Large intestine (tissue), 3 donors: ENCODE measurements around the gene RNU6-9. TPM values are rescaled to one million over a fixed set of nuclear protein-coding genes. Genes with fewer than 3 reads are reported as not detected.

Experiments used
- DNase-seq, 2 donors: peaks; one replicate each; pipeline versions ENCODE4 v3.0.0 to v3.0.0-alpha.2; 2013
- H3K27ac ChIP-seq: one replicate; pipeline ENCODE4 v1.5.1; 2013; ENCODE audit warnings: low read length
- H3K27me3 ChIP-seq: 2 replicates; pipeline ENCODE4 v1.6.1; 2013; ENCODE audit warnings: low read length; ENCODE audit not compliant: control insufficient read depth, insufficient read depth
- H3K36me3 ChIP-seq: 2 replicates; pipeline ENCODE4 v1.6.1; 2013; ENCODE audit warnings: low read length; ENCODE audit not compliant: control insufficient read depth, insufficient read depth
- H3K4me1 ChIP-seq: one replicate; pipeline ENCODE4 v1.6.1; 2013; ENCODE audit warnings: low read length; ENCODE audit not compliant: control insufficient read depth, insufficient read depth
- H3K4me3 ChIP-seq: one replicate; pipeline ENCODE4 v1.5.1; 2013; ENCODE audit warnings: low read length
- H3K9me3 ChIP-seq: one replicate; pipeline ENCODE4 v1.6.1; 2013; ENCODE audit warnings: mild to moderate bottlenecking, low read depth, low read length, moderate library complexity; ENCODE audit not compliant: control insufficient read depth
- WGBS: methylation state at CpG from one replicate; pipeline ENCODE4 v1.1.5; 2013; ENCODE audit warnings: low lambda C conversion rate; ENCODE audit not compliant: insufficient coverage; 5-methylcytosine and 5-hydroxymethylcytosine counted together
- polyA plus RNA-seq: library from polyadenylated mRNA; unstranded; fragments of 120-200 nt; gene quantifications from one replicate; pipeline ENCODE4 v1.2.1, GENCODE V29; 2013

Gene RNU6-9
- polyA plus RNA-seq, 1 donor, result not detected

DNA sequence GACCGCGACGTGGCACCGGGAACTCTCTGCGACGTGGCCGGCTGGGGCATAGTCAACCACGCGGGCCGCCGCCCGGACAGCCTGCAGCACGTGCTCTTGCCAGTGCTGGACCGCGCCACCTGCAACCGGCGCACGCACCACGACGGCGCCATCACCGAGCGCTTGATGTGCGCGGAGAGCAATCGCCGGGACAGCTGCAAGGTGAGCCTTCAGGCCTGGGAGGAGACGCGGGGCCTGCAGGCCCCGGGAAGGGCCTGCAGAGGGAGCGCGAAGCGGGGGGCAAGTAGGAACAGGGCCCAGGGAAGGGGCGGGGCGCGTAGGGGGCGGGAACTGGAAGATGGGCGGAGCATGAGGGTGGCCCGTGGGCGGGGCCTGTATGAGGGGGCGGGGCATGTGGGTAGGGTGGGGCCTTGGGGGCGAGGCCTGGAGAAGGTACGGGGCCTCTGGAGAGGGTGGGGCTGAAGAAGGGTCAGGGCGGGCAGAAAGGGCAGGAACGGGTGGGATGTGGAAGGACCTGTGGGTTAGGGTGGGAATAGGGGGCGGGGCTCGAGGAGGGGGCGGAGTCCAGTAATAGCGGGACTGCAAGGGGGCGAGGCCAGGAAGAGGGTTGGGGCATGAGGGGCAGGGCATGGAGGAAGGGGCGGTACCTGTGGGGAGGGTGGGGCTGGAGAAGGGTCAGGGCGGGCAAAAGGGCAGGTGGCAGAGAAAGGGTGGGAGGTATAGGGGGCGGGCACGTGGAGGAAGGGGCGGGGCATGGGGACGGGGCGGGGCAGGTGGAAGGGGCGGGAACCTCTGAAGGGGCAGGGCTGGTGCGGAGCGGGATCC, 31.3 kb upstream of the RNU6-9 start:
- peak; percentile 70 to 74 for DNase-seq
- peaks cover 13% of the 10 kb centered on the region for H3K4me1 ChIP-seq
- H3K36me3 ChIP-seq, result no peaks in the 10 kb centered on the region
- H3K27me3 ChIP-seq, result peaks cover 25% of the 10 kb centered on the region
- WGBS, result no CpG with 5 or more reads among the region's 60 CpGs
- no peak overlapping the region for H3K27ac ChIP-seq
- H3K9me3 ChIP-seq, result peaks cover 21% of the 10 kb centered on the region
- H3K4me3 ChIP-seq, result no peak overlapping the region

DNA sequence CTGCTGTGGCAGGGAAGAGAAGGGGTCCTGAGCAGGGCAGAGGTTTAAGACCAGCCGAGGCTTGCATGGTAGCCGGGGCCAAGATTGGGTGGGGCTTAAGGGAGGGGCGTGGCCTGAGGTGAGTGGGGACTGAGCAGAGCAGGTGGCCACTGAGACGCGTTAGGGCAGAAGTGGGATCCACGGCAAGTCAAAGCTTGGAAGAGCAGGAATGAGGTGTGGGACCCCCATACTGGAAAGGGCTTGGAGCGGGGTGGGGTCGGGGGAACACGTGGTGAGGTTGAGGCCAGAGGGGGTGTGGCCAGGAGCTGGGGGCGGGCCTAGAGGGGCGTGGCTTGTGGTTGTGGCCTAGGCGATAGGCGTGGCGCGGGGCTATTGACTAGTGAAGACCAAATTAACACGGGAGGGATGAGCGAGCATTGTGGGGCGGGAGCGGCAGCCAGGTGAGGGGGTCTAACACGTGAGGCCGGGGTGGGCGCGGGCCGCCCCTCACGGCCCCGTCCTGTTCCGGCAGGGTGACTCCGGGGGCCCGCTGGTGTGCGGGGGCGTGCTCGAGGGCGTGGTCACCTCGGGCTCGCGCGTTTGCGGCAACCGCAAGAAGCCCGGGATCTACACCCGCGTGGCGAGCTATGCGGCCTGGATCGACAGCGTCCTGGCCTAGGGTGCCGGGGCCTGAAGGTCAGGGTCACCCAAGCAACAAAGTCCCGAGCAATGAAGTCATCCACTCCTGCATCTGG, 30.5 kb upstream of the RNU6-9 start:
- DNase-seq, result peak; percentile 42 to 51
- H3K9me3 ChIP-seq, result peaks cover 22% of the 10 kb centered on the region
- no CpG with 5 or more reads among the region's 48 CpGs for whole genome bisulfite sequencing
- no peak overlapping the region for H3K4me3 ChIP-seq
- no peak overlapping the region for H3K27ac ChIP-seq
- peaks cover 25% of the 10 kb centered on the region for H3K27me3 ChIP-seq
- H3K4me1 ChIP-seq, result peaks cover 13% of the 10 kb centered on the region
- peaks cover 6% of the 10 kb centered on the region for H3K36me3 ChIP-seq

DNA sequence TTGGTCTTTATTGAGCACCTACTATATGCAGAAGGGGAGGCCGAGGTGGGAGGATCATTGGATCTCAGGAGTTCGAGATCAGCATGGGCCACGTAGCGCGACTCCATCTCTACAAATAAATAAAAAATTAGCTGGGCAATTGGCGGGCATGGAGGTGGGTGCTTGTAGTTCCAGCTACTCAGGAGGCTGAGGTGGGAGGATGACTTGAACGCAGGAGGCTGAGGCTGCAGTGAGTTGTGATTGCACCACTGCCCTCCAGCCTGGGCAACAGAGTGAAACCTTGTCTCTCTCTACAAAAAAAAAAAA, 30.0 kb upstream of the RNU6-9 start:
- H3K4me1 ChIP-seq, result peaks cover 13% of the 10 kb centered on the region
- peaks cover 27% of the 10 kb centered on the region for H3K9me3 ChIP-seq
- H3K36me3 ChIP-seq, result peaks cover 11% of the 10 kb centered on the region
- no peak overlapping the region for H3K27ac ChIP-seq
- no peak for DNase-seq
- peaks cover 25% of the 10 kb centered on the region for H3K27me3 ChIP-seq
- WGBS, result no CpG with 5 or more reads among the region's 7 CpGs
- no peak overlapping the region for H3K4me3 ChIP-seq

DNA sequence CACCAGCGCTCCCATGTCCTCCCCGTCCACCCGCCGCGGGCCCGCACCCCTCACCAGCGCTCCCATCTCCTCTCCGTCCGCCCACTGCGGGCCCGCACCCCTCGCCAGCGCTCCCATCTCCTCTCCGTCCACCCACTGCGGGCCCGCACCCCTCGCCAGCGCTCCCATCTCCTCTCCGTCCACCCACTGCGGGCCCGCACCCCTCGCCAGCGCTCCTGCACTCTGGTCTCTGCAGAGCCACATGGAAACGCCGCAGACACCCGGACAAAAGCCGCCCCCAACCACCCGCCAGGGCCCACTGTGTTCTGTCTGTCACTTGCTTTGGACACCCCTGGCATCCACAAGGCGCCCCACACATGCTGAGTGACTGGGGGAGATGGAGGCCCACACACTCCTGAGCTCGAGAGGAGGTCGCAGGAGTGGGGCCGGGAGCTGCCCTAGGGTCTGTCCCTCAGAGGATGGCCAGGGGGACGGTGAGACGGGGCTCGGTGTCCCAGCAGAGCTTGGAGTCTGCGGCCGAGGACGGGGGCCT, 26.4 kb upstream of the RNU6-9 start:
- Histone ChIP-seq H3K4me1 (peaks cover 4% of the 10 kb centered on the region), H3K4me3 (no peak overlapping the region), H3K27me3 (peaks cover 7% of the 10 kb centered on the region), H3K36me3 (peaks cover 40% of the 10 kb centered on the region), H3K27ac (no peak overlapping the region), H3K9me3 (peaks cover 19% of the 10 kb centered on the region)
- no peak for DNase-seq
- 20% methylated on average over 1 of the region's 38 CpGs for WGBS

DNA sequence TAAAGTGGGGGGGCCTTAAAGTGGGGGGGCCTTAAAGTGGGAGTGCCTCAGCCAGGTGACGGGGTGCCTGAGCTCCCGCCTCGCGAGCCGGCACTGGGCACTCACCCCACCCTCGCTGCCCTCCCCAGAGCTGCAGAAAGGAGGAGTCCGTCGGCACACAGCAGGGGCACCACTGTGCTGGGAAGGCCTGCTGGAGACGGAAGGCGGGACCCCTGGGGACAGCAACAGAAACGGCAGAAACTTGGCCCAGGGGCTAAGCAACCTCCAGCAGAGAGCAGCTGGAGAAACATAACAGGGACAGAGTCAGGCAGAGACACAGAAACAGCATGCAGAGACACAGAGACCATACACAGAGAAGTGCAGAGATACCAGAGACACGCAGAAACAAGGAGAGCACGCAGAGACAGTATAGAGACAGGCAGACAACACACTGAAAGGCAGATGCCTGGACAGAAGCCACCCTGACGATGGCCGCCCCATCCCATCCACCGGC, 25.9 kb upstream of the RNU6-9 start:
- Histone ChIP-seq H3K27ac (no peak overlapping the region), H3K4me3 (no peak overlapping the region), H3K9me3 (peaks cover 19% of the 10 kb centered on the region), H3K36me3 (peaks cover 45% of the 10 kb centered on the region), H3K4me1 (peaks cover 4% of the 10 kb centered on the region), H3K27me3 (peaks cover 7% of the 10 kb centered on the region)
- no peak for DNase-seq
- WGBS, result no CpG with 5 or more reads among the region's 16 CpGs

DNA sequence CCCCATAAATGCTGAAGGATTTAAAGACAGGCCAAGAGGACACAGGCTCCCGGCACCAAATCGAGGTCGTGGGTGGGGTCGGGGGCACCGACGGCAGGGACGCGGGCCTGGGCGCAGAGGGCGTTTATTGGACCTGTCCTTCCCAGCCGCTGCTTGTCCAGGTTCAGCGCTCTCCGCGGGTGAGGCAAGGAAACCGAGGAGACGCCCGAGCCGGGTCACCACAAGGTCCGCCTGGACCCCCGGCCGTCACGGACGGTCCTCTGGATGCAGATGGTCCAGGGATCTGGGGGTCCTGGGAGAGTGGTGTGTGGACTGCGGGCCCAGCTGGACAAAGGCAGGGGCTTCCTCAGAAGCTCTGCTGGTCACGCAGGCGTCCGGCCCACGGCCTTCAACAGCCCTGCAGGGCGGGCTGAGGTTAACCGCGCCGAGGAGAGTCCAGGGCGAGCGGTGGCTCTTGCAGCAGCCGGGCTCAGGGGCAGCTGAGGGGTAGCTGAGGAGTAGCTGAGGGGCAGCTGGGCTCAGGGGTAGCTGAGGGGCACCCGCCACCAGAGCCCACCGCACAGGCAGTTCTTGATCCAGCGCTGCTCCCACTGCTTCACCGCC, 25.3 kb upstream of the RNU6-9 start:
- Histone ChIP-seq H3K36me3 (peaks cover 46% of the 10 kb centered on the region), H3K4me1 (no peaks in the 10 kb centered on the region), H3K9me3 (peaks cover 16% of the 10 kb centered on the region), H3K27ac (no peak overlapping the region), H3K4me3 (no peak overlapping the region), H3K27me3 (peaks cover 2% of the 10 kb centered on the region)
- no peak for DNase-seq
- no CpG with 5 or more reads among the region's 39 CpGs for WGBS

DNA sequence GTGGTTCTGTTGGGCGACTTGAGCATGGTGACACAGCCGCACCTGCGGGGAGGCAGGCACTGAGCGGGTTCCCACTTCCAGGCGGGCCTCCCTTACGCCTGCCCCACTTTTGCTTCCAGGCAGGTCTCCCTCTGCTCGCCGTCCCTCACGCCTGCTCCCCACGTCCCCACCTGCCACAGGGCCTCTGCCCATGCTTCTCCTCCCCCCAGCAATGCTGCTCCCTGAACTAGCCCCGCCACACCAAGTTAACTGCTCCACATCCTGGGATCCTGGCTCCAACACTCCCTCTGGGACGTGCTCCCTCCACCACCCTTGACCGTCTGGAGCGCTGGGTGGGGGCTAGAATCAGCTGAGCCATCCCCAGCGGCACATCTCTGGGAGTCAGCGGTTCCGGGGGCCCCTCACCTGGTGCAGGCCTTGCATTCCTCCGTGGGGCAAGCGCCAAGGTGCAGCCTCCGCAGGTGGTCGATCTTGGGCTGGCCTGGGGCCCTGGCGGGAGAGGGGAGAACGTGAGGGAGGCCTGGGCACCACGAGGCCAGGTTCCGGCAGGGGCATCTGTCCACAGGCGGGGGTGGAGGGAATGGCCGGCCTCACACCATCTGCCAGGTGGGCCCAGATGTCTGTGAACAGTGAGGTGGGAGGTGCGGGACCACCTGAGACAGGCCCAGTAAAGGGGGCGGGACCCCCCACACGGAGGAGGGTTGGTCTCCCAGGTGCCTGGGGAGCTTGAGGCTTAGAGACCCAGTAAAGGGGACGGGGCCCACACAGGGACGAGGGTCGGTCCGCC, 24.6 kb upstream of the RNU6-9 start:
- Histone ChIP-seq H3K36me3 (peaks cover 50% of the 10 kb centered on the region), H3K27ac (no peak overlapping the region), H3K4me3 (no peak overlapping the region), H3K4me1 (no peaks in the 10 kb centered on the region), H3K9me3 (peaks cover 14% of the 10 kb centered on the region), H3K27me3 (no peaks in the 10 kb centered on the region)
- no CpG with 5 or more reads among the region's 34 CpGs for WGBS
- DNase-seq, result no peak

DNA sequence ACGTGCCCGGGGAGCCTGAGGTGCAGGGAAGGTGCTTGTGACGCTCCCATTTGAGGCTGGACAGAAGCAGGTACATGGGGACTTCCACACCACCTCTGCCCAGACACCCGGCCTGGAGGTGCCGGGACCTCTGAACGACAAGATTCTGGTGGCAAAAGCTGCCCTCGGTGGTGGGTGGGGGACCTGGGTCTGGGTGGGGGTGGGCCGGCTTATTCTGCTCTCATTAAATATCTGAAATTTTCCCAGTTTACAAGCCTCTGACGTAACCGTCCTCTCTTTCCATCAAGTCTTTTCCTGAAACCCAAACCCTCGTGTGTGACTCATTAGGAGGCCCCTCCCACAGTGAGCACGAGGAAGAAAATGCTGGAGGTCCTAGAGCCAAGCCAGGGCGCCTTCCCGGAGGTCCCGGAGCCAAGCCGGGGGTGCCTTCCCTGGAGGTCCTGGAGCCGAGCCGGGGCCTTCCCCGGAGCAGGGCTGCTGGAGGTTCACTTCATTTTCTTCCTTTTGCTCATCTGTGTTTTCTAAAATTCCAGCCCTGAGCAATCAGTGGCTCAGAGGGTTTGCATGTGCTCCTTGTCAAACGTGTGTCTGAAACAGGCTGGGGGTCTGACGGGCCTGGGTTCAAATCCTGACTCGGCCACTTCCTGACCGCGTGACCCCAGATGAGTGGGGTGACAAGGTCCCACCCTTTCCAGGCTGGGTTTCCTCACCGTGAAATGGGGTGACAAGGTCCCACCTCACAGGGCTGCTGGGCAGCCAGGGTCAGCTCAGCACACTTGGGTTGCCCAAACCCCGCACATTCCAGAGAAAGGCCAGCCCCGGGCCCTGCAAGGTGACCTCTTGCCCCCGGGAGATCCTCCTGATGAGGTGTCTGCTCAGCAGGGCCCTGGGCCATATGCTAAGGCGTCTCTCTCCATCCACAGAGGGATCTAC, 23.8 kb upstream of the RNU6-9 start:
- peaks cover 56% of the 10 kb centered on the region for H3K36me3 ChIP-seq
- no peak for DNase-seq
- peaks cover 12% of the 10 kb centered on the region for H3K9me3 ChIP-seq
- no peaks in the 10 kb centered on the region for H3K4me1 ChIP-seq
- H3K27me3 ChIP-seq, result no peaks in the 10 kb centered on the region
- H3K4me3 ChIP-seq, result no peak overlapping the region
- WGBS, result no CpG with 5 or more reads among the region's 29 CpGs
- H3K27ac ChIP-seq, result no peak overlapping the region

DNA sequence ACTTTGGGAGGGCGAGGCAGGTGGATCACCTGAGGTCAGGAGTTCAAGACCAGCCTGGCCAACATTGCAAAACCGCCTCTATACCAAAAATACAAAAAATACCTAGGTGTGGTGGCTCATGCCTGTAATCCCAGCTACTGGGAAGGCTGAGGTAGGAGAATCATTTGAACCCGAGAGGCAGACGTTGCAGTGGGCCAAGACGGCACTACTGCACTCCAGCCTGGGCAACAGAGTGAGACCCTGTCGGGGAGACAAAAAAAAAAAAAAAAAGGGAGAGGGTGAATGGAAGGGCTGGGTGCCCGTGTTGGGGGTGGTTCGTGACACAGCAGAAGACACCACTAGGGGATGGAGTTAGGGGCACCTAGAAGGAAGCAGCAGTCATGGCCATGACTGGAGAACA, 23.0 kb upstream of the RNU6-9 start:
- no peak overlapping the region for H3K27ac ChIP-seq
- H3K36me3 ChIP-seq, result peaks cover 60% of the 10 kb centered on the region
- H3K9me3 ChIP-seq, result peaks cover 12% of the 10 kb centered on the region
- H3K27me3 ChIP-seq, result no peaks in the 10 kb centered on the region
- H3K4me3 ChIP-seq, result no peak overlapping the region
- no peaks in the 10 kb centered on the region for H3K4me1 ChIP-seq
- no peak for DNase-seq
- WGBS, result no CpG with 5 or more reads among the region's 8 CpGs
